ENCODE results near the gene GPR18.

GPR18 gene, protein sequence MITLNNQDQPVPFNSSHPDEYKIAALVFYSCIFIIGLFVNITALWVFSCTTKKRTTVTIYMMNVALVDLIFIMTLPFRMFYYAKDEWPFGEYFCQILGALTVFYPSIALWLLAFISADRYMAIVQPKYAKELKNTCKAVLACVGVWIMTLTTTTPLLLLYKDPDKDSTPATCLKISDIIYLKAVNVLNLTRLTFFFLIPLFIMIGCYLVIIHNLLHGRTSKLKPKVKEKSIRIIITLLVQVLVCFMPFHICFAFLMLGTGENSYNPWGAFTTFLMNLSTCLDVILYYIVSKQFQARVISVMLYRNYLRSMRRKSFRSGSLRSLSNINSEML

DNA sequence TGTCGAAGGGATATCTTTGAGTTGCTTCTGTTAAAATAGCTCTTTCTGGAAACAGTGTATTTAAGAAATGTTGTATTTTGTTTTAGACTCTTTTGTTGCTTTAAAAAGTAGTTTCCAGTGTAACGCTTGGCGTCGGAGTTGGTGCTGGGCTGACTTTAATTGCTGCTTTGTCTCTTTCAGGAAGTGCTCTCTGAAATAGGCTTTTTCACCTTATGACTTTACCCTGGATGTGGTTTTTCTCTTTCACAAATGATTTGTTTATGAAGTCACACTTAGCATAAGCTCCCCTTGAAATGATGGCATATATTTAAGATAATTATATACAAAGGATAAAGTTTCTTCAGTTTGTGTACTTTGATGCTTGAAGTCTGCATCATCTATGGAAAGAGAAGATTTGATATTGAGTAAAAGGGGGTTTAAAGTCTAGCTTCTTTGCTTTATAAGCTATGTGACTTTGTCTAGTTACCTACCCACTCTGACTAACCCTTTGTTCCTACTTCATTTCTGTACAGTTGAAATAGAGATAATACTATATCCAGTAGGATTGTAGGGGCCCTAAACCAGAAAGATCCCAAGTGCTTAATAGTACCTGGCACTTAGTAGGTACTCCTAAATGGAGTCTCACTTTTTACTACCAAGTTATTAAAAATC is at the start of gene GPR18:
TSS of gene GPR18 (minus strand) at position 170 of the 651 bp plus-strand sequence. CDS start 2,507 bp downstream, outside the sequence.
- TF ChIP-seq, protein P1, sequence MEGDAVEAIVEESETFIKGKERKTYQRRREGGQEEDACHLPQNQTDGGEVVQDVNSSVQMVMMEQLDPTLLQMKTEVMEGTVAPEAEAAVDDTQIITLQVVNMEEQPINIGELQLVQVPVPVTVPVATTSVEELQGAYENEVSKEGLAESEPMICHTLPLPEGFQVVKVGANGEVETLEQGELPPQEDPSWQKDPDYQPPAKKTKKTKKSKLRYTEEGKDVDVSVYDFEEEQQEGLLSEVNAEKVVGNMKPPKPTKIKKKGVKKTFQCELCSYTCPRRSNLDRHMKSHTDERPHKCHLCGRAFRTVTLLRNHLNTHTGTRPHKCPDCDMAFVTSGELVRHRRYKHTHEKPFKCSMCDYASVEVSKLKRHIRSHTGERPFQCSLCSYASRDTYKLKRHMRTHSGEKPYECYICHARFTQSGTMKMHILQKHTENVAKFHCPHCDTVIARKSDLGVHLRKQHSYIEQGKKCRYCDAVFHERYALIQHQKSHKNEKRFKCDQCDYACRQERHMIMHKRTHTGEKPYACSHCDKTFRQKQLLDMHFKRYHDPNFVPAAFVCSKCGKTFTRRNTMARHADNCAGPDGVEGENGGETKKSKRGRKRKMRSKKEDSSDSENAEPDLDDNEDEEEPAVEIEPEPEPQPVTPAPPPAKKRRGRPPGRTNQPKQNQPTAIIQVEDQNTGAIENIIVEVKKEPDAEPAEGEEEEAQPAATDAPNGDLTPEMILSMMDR (IDR thresholded peaks at IDR 0.05; ENCODE audit: insufficient read depth, low read length, missing control alignments) = no peak
- no peak for DNase-seq (ENCODE audit: low read depth, low spot score)
- CTCF ChIA-PET = interaction anchor here (0.9 to 4.8 kb wide), 6 partner anchors 10 to 178 kb away, joined by 3 to 76 read pairs (median 6); no protein-coding TSS in a partner anchor
- POLR2A ChIA-PET = no interaction called here
- H3K4me3 ChIP-seq (ENCODE audit: low read depth, low read length) = no peak within 1 kb of the TSS

DNA sequence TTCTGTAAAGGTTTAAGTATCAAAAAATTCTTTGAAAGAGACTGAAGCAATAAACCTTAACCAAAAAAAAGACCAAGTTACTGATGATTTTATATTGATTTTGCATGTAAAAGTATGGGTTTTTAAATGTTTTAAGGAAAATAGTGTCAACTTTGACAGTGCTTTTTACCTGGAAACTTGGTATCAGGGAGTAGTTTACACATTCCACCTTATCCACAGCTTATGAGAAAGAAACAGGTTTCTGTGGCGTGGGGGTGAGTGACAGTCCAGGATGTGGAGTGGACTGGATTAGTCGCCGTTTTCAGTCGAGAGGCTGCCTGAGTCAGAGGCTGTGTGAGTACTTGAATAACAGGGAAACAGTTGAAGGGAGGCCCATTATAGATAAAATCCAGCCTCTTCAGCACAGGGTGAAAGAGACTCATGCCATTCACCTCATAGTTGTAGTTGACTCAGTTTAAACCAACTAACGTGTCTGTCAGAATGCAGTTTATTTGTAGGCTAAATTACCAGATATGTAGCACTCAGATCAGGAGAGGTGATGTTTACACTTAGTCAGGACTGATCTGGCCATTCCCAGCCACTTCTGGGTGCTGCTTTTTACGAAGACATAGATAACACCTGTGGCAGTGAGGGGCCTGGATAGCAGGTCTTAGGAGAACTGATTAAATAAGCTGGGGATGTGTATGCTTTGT is 49.6 kb upstream of the GPR18 start:
- CTCF ChIA-PET = interaction anchor here (1.0 to 13.9 kb wide), 8 partner anchors 10 to 132 kb away, joined by 3 to 93 read pairs (median 4); no protein-coding TSS in a partner anchor
- POLR2A ChIA-PET = no interaction called here
- H3K4me3 ChIP-seq (ENCODE audit: low read depth, low read length) = no peak overlapping the region; the same call in 1 of the 2 replicates
- DNase-seq (ENCODE audit: low read depth, low spot score) = peak; percentile 53
- TF ChIP-seq, protein P1 (IDR thresholded peaks at IDR 0.05; ENCODE audit: insufficient read depth, low read length, missing control alignments) = no peak

DNA sequence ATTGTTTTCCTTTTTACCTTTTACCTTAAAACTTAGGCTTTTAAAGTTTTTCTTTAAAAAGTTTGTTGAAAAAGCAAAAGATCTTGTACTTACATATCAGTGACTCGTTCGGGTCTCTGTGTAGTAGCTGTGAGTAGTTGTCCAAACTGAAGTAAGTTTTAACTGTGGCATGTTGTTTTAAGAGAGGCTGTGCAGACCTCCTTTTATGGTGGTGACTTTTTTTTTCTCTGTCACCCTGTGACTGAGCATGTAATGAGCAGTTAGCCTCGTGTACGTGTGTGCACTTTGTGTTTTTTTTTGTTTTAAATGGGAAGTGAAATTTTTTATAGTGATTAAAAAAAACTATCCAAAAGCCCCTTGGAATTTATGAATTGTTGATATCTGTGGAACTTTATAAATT is 49.1 kb upstream of the GPR18 start, which contains the start of gene GPR183:
TSS of gene GPR183 (minus strand) at position 153 of the 400 bp plus-strand sequence. CDS start 11,254 bp downstream, outside the sequence.
- CTCF ChIA-PET = interaction anchor here (1.0 to 13.9 kb wide), 3 partner anchors 17 to 131 kb away, joined by 3 to 93 read pairs (median 4); no protein-coding TSS in a partner anchor
- TF ChIP-seq, protein P1 (IDR thresholded peaks at IDR 0.05; ENCODE audit: insufficient read depth, low read length, missing control alignments) = no peak
- no peak within 1 kb of the TSS; the same call in 1 of the 2 replicates for H3K4me3 ChIP-seq (ENCODE audit: low read depth, low read length)
- DNase-seq (ENCODE audit: low read depth, low spot score) = no peak
- POLR2A ChIA-PET = interaction anchor here (0.6 kb wide), 1 partner anchor 76 kb away, joined by 3 read pairs; no protein-coding TSS in a partner anchor

DNA sequence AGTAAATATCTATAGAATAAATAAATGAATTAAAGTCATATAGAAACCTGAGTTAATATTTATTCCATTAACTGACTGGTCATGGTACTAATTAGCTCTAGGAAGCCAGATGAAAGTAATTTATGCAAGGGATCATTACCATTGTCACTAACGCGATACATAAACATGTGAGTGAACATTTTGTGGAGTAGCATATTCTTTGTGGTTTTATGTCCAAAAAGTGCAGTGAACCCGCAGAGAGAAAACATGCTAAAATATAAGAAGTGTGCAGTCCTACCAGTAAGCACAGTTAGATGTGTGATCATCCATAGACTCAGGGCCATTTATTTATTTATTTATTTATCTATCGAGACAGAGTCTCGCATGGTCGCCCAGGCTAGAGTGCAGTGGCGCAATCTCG is 47.4 kb upstream of the GPR18 start:
- CTCF ChIA-PET = interaction anchor here (1.7 to 13.9 kb wide), 2 partner anchors 36 to 131 kb away, joined by 3 to 93 read pairs; no protein-coding TSS in a partner anchor
- TF ChIP-seq, protein P1 (IDR thresholded peaks at IDR 0.05; ENCODE audit: insufficient read depth, low read length, missing control alignments) = no peak
- POLR2A ChIA-PET = no interaction called here
- no peak overlapping the region for H3K4me3 ChIP-seq (ENCODE audit: low read depth, low read length)
- DNase-seq (ENCODE audit: low read depth, low spot score) = no peak

DNA sequence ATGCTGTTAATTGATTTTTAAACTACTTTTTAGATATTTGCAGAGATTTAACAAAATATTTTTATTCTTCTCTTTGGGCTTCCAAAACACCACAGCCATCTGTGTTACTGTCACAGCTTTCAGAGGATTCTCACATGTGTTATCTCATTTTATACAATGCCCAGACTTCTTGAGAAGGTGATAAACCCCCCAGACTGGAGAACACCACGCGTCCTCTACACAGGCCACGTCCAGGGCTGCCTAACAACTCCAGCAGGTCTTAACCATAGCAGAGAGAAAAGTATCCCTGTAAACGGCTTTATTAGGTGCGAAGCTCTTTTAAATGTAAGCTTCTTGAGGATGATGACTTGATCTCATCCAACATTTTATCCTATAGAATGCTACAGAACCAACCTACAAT is 47.0 kb upstream of the GPR18 start:
- DNase-seq (ENCODE audit: low read depth, low spot score) = no peak
- TF ChIP-seq, protein P1 (IDR thresholded peaks at IDR 0.05; ENCODE audit: insufficient read depth, low read length, missing control alignments) = no peak
- no peak overlapping the region for H3K4me3 ChIP-seq (ENCODE audit: low read depth, low read length)
- ChIA-PET CTCF (interaction anchor here (1.3 to 13.9 kb wide), 3 partner anchors 9 to 131 kb away, joined by 3 to 93 read pairs (median 3); no protein-coding TSS in a partner anchor), POLR2A (no interaction called here)

Measured in AG04449 (cell line).